AG04450 (cell line): ENCODE data around the gene CRYBA4. TPM values are rescaled to one million over a fixed set of nuclear protein-coding genes. Genes with fewer than 3 reads are reported as not detected.

Source experiments
- CTCF ChIA-PET: fragments of 300-600, 350-600 bp; formaldehyde crosslinking; extraction: SDS; loops from one replicate; lab custom pipeline; 2022; ENCODE audit warnings: antibody characterized with exemption, inconsistent platforms; lab: Charles Lee
- POLR2A ChIA-PET: fragments of 350-600 bp; formaldehyde crosslinking; extraction: SDS; loops from one replicate; lab custom pipeline; 2021; ENCODE audit warnings: antibody characterized with exemption, inconsistent platforms; lab: Yijun Ruan, JAX
- DNase-seq: peaks from one replicate; pipeline ENCODE4 v3.0.0-alpha.2; 2011; ENCODE audit warnings: low read depth, low spot score
- H3K27ac ChIP-seq: one replicate; pipeline ENCODE4 v1.5.1; 2012; ENCODE audit warnings: low read depth, low read length, control low read depth
- H3K27me3 ChIP-seq: one replicate; pipeline ENCODE4 v1.6.0; 2012; ENCODE audit warnings: low read length; ENCODE audit not compliant: control insufficient read depth, insufficient read depth
- H3K4me3 ChIP-seq: 2 replicates; pipeline ENCODE4 v1.5.1; 2011; ENCODE audit warnings: mild to moderate bottlenecking, low read depth, low read length, control low read depth
- H3K9me3 ChIP-seq: 2 replicates; pipeline ENCODE4 v1.5.1; 2012; ENCODE audit warnings: low read length; ENCODE audit not compliant: control insufficient read depth, insufficient read depth
- polyA plus RNA-seq: library from polyadenylated mRNA; depleted of rRNA; stranded (reverse); fragments of >200 nt; gene quantifications from 2 replicates; pipeline ENCODE4 v1.2.3, GENCODE V29; 2011
- TF ChIP-seq, protein P1 (sequence below): IDR thresholded peaks from 2 replicates; pipeline ENCODE4 v1.5.1; 2011; ENCODE audit warnings: low read depth, low read length, control low read depth, inconsistent platforms

Gene CRYBA4
- polyA plus RNA-seq, 1 experiment = not detected

GRCh38 chr22:26615149-26615548 is 6.6 kb upstream of the CRYBA4 start:
- POLR2A ChIA-PET = no interaction called here

GRCh38 chr22:26615830-26616435 is 5.8 kb upstream of the CRYBA4 start:
- H3K9me3 ChIP-seq = no peaks in the 10 kb centered on the region
- ChIA-PET CTCF (no interaction called here), POLR2A (no interaction called here)
- no peak overlapping the region for H3K4me3 ChIP-seq
- TF ChIP-seq, protein P1, sequence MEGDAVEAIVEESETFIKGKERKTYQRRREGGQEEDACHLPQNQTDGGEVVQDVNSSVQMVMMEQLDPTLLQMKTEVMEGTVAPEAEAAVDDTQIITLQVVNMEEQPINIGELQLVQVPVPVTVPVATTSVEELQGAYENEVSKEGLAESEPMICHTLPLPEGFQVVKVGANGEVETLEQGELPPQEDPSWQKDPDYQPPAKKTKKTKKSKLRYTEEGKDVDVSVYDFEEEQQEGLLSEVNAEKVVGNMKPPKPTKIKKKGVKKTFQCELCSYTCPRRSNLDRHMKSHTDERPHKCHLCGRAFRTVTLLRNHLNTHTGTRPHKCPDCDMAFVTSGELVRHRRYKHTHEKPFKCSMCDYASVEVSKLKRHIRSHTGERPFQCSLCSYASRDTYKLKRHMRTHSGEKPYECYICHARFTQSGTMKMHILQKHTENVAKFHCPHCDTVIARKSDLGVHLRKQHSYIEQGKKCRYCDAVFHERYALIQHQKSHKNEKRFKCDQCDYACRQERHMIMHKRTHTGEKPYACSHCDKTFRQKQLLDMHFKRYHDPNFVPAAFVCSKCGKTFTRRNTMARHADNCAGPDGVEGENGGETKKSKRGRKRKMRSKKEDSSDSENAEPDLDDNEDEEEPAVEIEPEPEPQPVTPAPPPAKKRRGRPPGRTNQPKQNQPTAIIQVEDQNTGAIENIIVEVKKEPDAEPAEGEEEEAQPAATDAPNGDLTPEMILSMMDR = no peak
- no peak overlapping the region for H3K27ac ChIP-seq
- no peak for DNase-seq
- H3K27me3 ChIP-seq = peaks cover 2% of the 10 kb centered on the region

More at GRCh38 chr22:26615149-26615548, 6.6 kb upstream of the CRYBA4 start:
- Histone ChIP-seq H3K9me3 (no peaks in the 10 kb centered on the region), H3K4me3 (no peak overlapping the region), H3K27me3 (peaks cover 2% of the 10 kb centered on the region), H3K27ac (no peak overlapping the region)
- CTCF ChIA-PET = no interaction called here
- no peak for DNase-seq
- TF ChIP-seq, protein P1 = no peak

- POLR2A ChIA-PET = interaction anchor here (0.6 kb wide), 1 partner anchor 25 kb away, joined by 5 read pairs; no protein-coding TSS in a partner anchor
- no peaks in the 10 kb centered on the region for H3K9me3 ChIP-seq
- peaks cover 5% of the 10 kb centered on the region for H3K27me3 ChIP-seq
- TF ChIP-seq, protein P1 = no peak
- H3K27ac ChIP-seq = no peak overlapping the region
- CTCF ChIA-PET = no interaction called here
- DNase-seq = no peak
- no peak overlapping the region for H3K4me3 ChIP-seq
Observed at GRCh38 chr22:26616650-26617049, 5.1 kb upstream of the CRYBA4 start.

DNA sequence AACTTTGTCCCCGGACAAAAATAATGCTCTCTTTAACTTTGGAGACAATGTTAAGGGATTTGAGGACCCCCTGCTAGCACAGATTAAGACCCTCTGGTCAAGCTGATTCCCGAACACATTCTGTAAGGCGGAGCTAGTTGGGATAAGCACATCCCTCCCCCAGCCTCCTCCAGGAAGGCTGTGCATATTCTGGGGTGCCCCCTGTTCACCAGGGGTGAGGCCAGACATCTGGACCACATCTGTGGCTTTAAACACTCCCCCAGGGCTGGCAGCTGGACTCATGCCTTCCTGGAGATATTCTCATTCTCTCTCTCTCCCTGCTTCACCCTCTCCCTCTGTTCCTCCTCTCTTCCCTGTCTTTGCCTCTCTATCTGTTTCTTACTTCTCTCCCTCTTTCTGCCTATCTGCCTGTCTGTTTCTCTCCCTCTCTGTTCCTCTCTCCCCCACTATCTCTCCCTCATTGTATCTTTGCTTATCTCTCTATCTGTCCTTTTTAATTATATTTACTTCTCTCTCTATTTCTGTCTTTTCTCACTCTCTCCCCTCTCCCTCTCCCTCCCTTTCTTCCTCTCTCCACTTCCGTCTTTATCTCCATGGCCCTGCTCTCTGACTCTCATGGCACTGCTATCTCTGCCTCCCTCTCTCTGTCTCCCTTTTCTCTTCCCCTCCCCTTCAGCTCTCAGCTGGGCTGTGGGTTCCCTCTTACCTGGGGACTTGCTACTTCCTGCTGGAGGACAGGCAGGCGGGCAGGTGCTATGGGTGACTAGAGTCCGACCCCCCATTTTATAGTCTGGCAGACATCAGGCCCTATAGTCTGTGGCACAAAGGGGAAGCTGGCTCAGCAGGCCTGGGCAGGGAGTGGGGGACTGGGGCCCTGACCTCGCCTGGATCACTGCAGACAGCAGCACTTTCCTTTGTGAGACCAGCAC is 4.2 kb upstream of the CRYBA4 start, which contains the start of gene CRYBB1:
TSS of gene CRYBB1 (minus strand) at position 757 of the 929 bp plus-strand sequence. CDS start 1,708 bp downstream, outside the sequence.
- ChIA-PET CTCF (no interaction called here), POLR2A (interaction anchor here (0.6 kb wide), 1 partner anchor 26 kb away, joined by 5 read pairs; no protein-coding TSS in a partner anchor)
- Histone ChIP-seq H3K27ac (no peak within 1 kb of the TSS), H3K4me3 (no peak within 1 kb of the TSS), H3K27me3 (peaks cover 12% of the 10 kb centered on the region), H3K9me3 (no peaks in the 10 kb centered on the region)
- TF ChIP-seq, protein P1 = no peak
- DNase-seq = no peak
